CD4-positive, alpha-beta T cell treated with Interleukin-6 for 4 hours (primary cell): ENCODE measurements around the gene LRCH4.

Experiments used
- DNase-seq: peaks from one replicate; pipeline ENCODE4 v3.0.0-alpha.2; 2020; ENCODE audit warnings: mixed read lengths

The LRCH4 gene

DNA sequence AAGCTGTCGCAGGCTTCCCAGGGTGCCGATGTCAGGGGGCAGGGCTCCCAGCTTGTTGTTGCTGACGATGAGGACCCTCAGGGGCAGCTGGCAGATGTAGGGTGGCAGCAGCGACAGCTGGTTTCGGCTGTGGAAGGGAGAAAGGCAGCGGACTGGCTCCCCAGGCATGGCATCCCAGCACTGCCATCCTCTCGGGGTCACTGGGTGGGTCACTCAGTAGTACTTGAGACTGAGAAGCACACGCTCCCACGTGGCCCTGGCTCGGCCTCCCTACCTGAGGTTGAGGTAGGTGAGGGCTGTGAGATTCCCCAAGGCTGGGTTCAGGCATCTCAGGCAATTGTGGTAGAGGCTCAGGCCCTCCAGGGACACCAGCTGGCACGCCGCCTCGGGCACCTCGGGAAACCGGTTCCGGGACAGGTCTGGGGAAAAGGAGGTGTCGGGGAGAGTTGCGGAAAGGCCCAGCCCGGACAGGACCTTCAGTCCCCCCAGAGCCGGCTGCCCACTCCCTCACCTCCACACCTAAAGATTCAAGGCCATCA is 3.8 kb downstream of the LRCH4 start:
- DNase-seq = no peak

DNA sequence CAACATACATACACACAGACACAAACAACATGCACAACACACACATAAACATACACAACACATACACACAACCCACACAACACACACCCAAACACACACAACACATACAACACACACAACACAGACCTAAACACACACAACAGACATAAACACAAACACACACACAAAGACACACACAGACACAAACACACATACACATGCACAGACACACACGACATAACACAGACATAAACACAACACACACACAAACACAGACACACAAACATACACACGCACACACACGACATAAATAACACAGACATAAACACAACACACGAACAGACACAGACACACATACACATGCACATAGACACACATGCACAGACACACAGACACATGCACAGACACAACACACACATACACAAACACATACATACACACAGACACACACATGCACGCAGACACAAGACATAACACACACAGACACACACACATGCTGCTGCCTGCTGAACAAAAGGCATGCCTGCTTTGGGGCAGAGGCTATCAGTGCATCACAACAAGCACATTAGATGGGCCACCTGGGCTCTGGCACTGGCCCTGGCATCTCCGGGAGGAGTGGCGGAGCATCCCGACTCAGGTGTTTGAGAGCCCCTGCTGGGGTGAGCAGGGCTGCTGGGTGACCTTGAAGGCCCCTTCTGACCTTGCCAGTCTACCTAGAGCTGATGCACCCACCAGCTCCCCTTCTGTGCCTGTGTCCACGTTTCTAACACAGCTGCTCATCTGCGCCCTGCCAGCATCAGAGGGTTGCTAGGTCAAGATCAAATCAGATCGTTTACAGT is 5.3 kb downstream of the LRCH4 start:
- DNase-seq = no peak

DNA sequence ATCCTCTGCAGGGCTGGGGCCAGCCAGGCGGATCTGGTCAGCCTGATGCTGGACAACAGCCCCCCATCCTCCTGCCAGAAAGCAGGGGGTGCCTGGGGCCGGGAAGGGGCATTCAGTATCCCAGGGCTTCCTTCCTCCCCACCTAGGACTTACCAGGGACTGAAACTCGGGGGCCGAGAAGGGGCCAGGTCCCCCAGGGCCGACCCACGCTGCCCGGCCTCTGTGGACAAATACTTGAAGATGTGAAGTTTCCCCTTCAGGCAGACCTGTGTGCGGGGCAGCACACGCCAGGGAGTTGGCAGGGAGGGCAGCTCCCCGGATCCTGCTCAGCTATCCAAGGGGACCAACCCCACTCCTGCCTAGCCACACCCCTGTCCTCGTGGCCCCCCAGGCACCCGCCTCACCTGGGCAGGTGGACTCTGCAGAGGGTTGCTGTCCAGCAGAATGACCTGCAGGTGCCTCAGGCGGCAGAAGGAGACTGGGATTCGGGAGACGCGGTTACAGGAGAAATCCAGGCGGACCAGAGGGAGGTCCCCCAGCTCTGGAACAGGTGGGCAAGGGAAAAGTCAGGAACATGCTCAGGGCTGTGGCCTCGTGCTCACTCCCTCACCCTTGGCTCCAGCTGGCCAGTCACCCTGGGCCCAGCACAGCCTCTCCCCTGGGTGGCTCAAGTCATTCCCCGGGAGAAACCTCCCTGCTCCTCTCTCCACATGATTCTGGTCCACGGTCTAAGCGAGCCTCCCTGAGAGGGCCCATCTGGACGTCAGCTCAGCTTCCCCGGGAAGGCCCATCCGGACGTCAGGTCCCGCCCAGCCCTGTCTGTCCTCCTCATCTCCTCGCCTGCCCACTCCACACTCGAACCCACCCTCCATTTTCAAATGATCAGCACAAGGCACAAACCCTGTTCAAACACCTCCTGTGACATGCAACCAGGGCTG is 7.4 kb downstream of the LRCH4 start:
- no peak for DNase-seq

DNA sequence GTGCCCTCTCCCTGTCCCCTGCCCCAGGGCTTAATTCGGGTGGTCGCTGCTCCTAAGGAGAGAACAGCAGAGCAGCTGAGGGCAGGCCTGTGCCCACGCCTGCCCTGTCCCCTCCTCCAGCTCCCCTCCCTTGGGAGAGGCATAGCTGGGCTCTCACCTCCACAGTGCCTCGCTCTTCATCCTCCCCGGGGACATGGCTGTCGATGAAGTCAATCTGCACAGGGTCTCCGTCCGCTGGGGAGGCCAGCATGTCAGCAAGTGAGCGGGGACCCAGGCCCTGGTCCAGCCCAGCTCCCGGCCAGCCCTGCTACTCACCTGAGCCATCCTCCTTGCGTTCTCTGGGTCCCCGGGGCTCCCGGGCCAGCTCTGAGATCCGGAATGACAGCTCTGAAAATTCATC is 8.4 kb downstream of the LRCH4 start:
- DNase-seq = no peak

DNA sequence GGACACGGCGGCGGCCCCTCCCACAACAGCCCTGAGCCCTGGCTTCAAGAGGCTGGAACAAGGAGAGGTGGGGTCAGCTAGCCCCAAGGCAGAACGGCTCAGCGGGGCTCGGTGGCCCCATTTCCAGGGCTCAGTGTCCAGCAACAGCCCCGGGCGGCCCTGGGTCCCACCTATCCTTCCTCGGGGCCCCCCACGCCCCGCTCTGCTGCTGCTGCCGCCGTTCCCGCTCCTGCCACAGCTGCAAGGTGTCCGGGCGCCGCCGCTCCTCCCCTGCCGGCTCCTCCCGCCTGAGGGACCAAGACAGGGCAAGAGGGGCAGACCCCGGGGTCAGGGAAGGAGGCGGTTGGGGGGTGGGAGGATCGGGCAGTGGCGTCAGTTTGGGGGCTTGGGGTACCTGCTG is 8.8 kb downstream of the LRCH4 start:
- DNase-seq = no peak

DNA sequence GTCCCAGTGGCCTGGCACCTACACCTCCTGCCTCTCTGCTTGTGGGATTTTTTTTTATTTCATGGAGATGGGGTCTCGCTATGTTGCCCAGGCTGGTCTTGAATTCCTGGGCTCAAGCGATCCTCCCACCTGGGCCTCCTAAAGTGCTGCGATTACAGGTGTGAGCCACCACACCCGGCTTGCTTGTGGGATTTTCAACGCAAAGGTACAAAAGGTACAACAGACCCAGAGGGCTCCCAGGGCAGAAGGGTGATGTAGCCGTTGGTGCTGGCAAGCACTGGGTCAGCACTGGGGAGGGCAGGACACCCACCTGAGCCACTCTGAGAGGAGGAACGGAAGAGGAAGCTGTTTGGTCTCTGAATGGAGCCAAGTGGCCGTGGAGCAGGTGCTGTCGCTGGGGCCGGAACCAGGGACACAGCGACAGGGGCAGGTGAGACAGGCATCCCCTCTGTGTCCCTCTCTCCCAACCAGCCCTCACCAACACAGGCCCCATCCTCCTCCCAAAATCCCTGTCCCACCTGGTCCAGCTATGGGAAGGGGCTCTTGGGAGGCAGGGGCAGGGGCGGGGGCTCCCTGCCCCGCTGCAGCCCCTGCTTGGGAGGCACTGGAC is 9.4 kb downstream of the LRCH4 start:
- DNase-seq = no peak

DNA sequence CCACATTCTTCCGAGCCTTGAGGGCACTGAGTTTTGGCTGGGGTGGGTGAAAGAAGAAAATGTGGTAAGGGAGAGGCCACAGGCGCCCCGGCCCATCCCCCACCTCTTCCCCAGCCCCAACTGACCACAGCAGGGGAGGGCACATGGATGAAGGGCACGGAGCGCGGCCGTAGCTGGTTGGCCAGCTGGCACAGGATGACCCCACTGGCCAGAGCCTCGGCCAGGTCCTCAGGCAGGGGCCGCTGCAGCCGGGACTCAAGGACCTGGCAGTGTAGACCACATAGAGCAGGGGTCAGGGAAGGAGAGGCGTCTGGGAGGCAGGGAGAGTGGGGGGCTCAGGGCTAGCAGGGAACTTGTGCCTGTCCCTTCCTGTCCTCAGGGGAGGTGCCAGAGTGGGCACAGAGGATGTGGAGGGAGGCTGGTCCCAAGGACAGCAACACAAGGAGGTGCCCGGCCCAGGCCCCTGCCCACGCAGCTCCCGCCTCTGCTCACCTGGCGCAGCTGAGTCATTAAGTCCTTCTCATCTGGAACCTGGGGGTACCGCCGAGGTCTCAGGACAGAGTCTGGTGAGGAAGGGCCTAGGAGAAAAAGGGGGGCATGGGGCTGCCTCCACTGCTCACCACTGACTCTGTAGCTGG is 10.1 kb downstream of the LRCH4 start:
- DNase-seq = no peak

DNA sequence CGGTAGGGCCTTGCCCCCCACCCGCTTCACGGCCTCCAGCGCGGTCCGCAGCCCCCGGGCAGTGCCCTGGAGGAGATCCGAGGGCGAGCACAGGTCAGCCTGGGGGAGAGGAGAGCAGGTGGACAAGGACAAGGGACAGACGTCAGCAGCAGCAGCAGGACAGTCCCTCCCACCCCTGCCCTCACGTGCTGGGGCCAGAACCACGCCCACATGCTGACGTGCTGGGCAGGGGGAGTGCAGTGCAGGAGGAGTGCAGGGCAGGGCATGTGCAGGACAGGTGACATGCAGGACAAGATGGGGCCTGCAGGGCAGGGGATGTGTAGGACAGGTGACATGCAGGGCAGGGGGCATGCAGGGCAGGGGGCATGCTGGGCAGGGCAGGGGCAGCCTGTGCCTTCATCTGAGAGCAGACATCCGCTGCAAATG is 10.7 kb downstream of the LRCH4 start:
- no peak for DNase-seq

DNA sequence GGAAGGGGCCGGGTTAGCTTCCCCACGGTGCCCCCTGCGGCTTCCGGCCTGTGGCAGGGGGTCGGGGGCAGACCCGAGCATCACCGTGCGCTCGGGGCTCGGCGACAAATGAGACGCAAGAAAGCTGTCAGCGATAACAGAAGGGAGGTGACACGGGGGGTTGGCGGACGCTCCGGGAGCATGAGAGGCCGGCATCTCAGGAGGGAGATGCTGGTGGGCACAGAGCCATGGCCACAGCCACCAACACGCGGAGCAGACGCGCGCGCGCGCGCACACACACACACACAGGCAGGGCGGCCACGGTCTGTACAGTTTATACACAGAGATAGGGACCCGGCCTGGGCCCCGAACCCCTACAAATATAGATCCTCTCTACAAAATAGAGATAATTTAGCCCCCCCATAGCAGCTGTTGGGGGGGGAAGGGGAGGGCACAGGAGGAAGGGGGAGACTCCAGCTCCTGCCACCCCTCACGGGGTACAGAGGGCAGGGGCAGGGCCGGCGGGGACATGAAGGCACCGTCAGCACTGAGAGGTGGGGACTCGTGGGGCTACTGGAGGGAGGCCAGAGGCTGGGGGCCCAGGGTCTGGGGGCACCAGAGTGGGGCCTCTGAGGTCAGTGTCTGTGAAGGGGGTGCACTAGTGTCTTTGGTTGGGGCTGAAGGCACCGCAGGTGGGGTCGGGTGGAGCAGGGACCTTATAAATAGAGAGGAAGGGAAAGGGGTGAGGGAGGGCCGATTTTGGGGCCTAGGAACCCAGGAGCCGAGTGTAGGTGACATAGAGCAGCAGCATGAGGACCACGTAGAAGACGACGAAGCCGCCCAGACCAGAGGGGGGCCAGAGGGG is 11.3 kb downstream of the LRCH4 start:
- no peak for DNase-seq

DNA sequence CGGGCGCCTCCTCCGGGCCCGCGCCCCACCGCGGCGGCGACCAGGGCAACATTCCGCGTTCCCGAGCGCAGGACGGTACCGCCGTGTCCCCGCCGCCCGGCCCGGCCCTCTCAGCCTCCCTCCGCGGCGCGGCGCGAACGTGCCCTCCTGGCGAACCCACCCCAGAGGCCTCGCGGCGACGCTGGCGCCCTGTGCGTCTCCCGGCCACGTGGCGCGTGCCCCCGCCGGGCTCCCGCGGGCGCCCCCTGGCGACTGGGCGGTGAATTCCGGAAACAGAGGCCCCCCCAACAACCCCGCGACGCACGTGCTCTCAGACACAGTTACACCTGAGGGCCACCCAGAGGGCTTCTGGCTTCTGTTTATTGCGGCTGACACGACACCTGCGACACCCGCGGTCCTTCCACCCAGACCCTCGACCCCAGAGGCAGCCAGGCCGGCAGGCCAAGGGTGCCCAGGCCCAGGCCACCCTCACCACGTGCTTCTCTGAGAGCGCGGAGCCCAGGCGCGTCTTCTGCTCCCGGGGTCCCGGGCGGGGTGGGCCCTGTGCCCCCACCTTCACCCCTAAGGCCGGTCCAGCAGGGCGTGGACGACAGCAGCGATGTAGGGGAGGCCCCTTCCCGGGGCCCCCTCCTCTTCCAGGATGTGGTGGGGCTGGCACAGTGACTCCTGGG is 12.1 kb downstream of the LRCH4 start, which contains the start of gene SAP25:
TSS of gene SAP25 (minus strand) at position 210 of the 671 bp plus-strand sequence. CDS start at position 52, 158 bp downstream.
- no peak for DNase-seq

DNA sequence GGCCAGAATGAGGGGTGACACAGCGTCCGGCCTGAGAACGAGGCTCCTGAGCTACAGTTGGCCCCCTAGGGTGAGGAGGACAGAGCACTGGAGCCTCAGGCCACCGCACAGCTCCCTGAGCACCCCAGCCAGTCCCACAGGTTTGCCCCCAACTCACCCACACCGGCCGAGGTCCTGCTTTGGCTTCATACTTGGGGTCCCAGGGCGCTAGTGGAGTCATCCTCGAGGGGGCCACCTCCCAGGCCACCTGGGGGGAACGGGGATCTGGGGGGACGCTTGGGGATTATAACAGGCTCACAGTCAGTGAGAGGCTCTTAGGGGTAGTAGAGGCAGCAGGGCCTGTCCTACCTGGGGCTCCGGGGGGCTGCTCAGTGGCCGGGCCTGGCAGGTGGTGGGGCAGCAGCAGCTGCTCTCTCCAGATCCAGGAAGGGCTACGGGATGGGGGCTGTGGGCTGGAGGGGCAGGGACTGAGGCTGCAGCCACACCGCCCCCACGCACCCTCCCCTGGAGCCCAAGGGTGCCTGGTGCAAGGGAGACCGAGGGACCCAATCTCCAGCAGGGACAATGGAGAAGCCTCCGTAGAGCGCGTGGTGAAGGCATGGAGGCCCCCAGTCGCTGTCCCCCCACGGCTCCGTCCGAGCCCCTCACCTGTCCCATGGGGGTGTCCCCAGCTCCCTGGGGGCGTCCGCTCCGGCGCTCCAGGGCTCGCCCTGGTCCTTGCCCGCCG is 12.8 kb downstream of the LRCH4 start:
- no peak for DNase-seq

DNA sequence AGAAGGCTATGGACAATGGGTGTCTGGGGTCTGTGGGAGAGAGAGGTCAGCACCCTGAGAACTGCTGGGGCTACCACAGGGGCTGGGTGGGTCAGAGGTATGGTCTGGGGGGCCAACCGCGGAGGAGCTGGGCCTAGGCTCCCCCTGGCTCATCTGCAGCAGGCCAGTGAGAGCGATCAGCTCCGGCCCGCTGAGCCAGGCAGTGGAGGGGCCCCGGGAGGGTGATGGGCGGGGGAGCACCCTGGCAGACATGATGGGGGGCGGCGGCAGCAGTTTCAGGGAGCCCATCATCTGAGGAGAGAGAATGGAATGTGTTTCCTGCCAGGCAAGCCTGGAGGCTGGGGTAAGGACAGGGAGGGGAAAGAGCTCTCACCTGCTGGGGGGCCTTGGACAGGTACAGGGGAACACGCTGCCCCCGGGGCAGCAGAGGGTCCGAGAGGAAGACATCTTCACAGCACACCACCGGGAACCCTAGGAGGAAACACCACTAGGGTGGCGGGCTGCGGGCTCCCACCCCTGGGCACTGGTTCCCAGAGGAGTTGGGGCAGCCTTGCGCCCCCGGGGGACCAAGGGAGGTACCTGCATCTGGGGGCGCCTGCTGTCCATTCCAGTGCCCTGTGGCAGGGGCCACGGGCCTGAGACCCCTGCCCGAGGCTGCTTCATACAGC is 13.5 kb downstream of the LRCH4 start:
- no peak for DNase-seq

DNA sequence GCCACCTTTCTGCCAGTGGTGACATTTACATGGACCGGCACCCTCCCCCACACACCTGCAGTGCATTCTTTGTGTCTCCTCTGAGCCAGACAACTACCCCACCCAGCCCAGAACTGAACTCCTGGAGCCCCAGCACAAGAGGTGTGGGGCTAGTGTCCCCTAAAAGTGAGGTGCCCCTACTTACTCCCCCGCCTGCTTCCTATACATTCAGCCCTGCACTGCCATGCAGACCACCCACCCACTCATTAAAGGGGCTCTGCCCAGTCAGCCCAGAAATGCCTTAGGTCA is 14.2 kb downstream of the LRCH4 start:
- no peak for DNase-seq

DNA sequence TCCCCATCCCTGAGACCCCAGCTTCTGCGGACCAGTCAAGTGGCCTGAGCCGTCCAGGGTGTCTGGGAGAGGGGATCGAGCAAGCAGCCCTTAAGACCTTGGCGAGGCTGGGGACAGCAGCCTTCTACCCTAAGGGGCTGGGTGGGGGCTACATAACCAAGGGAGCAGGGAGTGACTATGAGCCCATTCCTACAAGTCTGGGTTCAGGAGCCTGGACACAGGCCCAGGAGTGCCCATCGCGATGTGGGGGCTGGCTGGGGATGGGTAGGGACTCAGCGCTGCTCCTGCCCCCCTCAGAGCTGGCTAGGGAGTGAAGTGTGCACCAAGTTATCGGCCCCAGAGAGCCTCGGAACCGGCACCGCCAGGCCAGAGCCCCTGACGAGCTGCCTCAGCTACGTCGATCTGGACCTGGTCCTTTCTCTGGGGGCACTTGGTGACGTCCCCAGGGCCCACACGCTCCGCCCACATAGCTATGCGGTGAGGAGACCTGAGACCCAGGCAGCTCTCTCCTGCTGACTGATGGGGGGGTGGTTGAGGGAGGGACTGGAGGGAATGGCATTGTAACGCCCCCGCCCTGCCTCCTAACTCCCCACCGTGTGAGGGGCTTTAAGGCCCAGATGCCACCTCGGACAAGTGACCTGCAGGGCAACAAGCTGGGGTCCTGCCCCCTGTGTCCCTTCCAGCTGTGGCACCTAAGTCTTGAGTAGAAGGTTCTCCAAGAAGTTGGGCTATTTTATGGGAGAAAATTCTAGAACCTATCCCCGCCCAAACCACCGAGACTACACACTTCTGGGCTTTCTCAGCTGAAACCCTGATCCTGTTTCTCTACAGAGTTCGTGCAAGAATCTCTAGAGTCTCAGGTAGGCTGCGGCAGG is 14.7 kb downstream of the LRCH4 start:
- no peak for DNase-seq

DNA sequence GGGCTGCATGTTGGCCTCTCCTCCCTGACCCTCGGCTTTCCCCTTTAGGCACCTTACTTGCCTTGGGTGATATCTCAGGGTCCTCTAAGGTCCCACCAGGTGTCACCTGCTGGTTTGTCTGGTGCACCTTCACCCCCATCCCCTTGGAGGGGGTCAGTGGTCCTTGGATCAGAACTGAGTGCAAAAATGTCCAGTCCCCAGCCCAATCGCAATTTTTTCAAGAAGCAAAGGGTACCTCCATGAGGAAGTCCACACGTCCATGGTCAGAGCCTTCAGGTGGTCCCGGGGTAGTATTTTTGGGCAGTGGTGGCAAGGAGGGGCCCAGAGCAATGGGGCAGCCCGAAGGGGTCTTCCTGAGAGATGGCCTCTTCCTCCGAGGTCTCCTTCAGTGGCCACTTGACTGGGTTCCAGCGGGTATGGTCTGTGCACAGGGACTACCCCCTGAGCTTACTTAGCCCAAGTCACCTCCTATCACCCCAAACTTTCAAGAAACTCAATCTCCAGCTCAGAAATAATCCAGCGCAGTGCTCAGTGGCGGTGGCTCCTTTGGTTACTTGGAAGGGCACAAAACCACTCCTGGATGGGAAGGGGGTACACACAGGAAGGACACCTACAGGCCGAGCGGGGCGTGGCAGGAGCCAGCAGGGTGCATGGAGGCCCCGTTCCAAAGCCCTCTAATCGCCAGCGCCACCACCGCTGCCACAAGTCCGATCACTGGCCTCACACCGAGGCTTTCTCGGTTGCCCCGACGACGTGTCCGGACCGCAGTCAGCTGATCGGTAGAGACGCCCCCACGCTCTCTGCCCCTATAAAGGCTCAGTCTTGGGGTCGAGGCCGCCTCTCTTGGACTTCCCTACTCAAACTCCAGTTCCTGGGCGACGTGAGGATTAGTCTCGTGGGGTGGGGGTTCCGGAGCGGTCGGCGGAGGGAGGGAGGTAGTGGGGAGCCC is 16.8 kb downstream of the LRCH4 start:
- peak; percentile 59 for DNase-seq

DNA sequence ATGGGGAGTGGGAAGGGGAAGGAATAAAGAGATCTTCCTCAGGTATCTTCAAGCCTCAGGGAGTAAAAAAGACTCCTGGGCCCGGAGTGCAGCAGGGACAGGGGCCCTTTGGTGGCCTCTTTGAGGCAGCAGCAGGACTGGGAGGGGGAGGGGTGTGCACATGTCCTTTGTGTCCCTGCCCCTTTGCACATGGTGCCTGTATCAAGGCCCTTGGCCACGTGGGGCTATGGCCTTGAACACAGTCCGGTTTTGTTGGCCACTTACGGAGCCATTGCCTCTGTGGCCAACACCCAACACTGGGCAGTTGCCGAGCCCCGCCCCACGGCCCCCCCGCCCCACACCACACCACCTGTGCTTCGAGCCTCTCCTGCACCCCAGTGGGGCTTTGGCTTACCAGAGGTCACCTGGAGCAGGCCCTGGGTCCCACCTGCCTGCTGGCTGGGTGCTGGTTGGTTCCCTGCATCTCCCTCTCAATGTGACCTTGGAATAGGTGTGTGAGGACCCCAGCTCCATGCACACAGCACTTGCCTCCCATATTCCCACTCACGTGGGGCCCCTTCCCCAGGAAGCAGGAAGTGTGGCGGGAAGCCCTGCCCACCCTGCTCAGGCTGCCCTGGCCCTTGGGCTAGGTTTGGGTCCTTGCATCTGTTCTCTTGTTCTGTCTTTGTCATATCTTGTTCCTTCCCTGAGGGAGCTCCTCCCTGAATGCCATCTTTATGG is 17.6 kb downstream of the LRCH4 start:
- DNase-seq = no peak

DNA sequence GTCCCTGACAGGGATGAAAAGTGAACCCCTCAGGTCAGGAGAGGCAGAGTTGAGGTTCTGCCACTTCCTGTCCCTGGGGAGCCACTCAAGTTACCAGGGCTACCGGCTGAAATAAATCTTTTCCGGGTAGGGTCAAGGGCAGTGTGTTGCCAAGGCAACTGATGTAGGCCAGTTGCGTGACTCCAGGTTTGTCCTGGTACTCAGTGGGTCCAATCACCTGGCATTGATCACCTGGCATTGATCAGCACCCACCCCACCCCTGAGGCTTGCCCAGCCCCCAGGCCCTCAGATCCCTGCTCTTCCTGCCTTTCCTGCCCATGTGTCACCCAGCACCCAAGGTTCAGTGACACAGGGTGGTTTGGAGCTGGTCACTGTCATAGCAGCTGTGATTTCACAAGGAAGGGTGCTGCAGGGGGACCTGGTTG is 18.2 kb downstream of the LRCH4 start:
- no peak for DNase-seq
